HG02852 (cell line): ENCODE data around the gene DOCK1.

Experiments
- ATAC-seq: cut with Tn5 transposase; IDR thresholded peaks from one replicate; pipeline ENCODE4 v1.9.1; 2021; ENCODE audit warnings: mild to moderate bottlenecking, moderate library complexity; ENCODE audit not compliant: unreplicated experiment

DOCK1 gene

DNA sequence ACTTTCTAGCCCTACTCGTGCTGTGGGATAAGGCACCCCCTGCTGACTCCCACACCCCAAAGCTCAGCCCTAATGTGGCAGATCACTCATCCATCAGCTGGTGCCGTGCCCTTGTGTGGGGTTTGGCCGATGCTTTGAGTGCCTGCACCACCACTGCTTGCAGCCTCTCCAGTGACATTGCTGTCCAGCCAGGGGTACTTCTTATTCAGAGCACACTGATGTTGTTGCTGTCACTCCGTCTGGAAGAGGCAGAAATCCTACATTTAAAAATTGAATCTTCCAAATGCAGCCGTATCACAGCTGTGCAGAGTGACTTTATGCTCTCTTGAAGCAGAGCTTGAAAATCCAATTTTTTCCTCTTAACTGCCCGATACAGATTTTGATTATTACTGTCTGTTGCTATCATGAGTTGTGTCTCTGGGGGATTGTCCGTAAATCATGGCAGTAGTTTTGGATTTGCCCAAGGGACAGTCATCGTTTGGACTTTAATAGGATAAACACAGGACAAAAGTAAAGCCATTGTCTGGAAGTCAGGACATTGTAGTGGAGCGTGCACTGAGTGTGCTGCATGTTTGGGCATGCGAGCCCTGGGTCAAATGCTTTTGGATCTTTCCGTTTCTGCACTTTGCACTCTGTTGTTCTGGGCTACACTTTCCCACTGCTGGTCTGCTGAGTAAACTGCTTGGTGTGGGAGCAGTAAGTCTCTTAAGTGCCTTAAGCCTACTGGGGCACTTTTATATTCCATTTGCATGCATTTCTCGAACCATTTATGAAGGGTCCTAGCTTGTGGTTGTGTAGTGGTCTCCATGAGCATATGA is 128.2 kb downstream of the DOCK1 start:
- ATAC-seq: no peak

DNA sequence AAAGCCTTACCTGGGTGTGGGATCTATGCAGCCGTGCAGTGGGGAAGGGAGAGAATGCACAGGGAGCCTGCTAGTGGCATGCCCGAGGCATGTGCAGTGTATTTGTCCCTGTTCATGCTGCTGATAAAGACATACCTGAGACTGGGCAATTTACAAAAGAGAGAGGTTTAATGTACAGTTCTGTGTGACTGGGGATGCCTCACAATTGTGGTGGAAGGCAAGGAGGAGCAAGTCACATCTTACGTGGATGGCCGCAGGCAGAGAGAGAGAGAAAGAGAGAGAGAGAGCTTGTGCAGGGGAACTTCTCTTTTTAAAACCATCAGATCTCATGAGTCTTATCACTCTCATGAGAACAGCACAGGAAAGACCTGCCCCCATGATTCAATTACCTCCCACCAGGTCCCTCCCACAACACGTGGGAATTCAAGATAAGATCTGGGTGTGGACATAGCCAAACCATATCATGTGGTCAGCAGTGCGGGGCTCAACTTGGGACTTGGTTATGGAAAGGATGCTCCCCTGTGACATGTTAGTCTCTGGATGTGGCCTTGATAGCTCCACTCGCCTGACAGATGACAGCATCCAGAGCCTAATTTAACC is 128.9 kb downstream of the DOCK1 start:
- no peak for ATAC-seq

DNA sequence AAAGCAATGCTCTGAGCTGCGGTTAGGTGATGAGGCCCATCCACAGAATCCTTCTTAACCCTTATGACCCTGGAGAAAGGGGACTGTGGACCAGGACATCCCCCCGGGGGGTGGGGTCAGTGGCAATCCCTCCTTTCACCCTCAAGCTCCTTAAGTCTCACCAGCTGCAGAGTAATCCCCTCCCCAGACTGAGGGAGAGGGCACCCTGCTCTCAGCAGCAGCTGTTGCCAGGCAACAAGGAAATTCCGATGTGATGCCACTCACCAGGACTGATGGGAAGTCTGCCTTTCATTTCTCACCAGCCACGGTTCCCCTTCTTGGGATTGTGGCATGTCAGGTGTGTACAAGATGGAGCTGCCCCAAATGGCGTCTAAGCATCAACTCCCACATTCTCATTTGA is 129.6 kb downstream of the DOCK1 start:
- ATAC-seq: no peak

DNA sequence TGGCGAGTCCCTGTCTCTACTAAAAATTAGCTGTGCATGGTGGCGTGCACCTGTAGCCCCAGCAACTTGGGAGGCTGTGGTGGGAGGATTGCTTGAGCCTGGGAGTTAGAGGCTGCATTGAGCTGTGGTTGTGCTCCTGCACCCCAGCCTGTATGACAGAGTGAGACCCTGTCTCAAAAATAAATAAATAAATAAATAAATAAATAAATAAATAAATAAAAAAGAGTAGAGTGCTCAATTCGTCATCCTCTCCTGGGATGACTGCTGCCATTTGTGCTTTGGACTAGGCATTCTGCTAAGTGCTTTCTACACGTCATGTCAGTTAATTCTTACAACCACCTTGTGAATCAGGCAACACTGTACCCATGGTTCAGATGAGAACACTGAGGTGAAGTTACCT is 130.6 kb downstream of the DOCK1 start:
- no peak for ATAC-seq

DNA sequence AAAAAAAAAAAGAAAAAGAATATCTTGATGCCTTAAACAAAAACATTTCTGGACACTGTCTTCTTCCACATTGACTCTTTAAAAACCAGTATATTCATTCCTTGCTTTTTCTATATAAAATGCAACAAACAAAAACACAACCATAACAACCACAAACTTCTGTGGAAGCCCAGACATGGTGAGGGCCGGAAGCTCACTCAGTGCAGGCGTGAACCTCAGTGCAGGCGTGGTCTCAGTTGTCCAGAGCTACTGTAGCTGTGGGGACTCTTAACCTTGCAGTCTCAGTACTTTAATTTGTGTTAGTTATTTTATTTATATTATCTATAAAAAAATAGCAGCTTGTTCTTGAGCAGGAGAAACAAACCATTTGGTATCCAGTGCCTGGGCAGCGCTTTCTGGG is 131.8 kb downstream of the DOCK1 start:
- no peak for ATAC-seq

GRCh38 chr10:127039435-127039834 is 134.2 kb downstream of the DOCK1 start:
- ATAC-seq: no peak

DNA sequence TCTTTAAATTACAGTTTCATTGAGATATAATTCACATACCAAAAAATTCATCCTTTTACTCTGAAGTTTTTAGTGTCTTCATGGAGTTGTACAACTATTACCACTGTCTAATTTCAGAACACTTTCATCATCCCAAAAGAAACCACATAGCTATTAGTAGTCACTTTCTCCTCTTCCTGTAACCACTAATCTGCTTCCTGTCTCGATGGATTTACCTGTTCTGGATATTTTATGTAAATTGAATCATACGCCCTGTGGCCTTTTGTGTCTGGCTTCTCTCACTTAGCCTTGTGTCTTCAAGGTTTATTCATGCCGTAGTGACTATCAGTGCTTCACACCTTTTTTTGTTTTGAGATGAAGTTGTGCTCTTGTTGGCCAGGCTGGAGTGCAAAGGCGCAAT is 135.5 kb downstream of the DOCK1 start:
- no peak for ATAC-seq

- no peak for ATAC-seq
Measured at GRCh38 chr10:127041552-127041951, 136.3 kb downstream of the DOCK1 start.

- ATAC-seq: no peak
Measured at GRCh38 chr10:127043301-127043700, 138.1 kb downstream of the DOCK1 start.

DNA sequence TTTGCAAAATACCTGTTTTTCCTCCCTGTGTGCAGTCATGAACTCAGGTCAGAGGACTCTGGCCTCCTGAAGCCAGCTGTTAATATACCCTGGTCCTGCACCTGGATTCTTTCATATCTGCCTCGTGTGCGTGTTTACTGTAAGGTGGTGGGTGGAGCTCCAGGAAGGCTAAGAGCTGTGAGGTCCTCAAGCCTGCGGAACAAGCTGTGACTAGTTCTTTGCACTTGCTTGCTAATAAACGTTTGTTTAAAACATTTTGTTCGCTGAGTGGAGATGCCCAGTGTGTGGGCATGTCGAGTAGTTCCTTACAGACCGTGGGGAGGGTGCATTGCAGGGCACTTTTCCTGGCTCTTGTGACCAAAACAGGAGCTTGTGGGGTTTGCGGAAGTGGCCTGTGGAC is 139.0 kb downstream of the DOCK1 start:
- no peak for ATAC-seq

DNA sequence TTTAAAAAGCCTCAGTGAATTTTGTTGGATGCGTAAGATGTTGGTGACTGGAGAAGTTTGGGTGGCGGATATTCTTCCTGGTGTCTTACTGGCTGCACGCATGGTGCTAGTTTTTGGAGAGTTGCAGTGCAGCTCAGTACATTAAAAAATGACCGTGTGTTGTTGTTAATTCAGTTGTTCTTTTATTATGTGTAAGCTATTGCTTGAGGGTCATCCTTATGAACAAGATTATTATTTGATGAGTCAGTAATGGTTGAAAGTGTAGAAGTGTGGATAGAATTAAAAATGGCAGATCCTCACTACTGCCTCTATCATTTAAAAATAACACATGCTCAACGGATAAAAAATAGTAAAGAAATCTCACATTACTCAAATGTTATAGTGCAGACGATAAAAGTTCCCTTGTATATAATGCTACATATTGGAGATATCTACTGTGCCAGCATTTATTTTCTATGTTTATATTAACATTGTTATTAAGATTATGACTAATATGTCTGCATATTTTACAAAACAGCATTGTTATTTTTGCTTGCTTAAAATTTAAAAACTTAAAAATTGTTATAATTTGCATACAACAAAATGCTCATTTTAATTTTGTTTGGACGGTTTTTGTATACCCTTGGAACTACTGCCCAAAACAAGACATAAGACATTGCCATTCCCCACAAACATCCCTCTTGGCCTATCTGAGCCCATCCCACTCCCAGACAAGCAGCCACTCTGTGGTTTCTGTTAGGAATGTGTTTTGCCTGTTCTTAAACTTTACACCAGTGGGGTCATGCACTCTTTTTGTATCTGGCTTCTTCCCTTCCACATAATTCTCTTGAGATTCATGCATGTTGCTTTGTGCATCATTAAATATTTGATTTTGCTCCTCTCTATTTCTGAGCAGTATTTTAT is 142.0 kb downstream of the DOCK1 start:
- ATAC-seq: no peak

DNA sequence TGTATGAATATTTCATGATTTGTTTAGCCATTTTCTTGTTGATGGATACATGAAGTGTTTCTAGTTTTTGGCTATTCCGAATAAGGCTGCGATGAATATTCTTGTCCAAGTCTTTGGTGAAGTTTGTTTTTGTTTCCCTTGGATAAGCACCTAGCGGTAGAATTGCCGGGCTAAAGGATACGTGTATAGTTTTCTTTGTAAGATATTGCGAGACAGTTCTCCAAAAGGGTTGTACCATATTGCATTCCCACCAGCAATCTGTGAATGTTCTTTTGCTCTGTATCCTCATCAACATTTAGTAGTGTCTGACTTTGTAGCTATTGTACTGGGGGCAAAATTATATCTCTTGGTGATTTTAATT is 142.6 kb downstream of the DOCK1 start:
- no peak for ATAC-seq

- ATAC-seq: no peak
Measured at GRCh38 chr10:127048630-127049029, 143.4 kb downstream of the DOCK1 start.

DNA sequence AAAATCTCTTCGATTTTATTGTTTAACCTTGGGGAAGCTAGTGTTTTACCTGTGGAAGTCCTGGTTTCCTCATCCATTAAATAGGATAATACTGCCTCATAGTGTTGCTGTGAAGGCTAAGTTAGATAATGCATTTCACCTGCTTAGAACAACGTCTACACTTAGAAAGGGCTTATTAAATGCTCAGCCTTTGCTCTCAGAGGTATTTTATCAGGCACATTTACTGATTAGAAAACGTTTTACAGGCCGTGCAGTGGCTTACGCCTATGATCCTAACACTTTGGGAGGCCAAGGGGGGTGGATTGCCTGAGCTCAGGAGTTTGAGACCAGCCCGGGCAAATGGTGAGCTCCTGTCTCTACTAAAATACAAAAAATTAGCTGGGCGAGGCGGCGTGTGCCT is 146.8 kb downstream of the DOCK1 start:
- ATAC-seq: no peak

- no peak for ATAC-seq
Measured at GRCh38 chr10:127055263-127055662, 150.0 kb downstream of the DOCK1 start.

DNA sequence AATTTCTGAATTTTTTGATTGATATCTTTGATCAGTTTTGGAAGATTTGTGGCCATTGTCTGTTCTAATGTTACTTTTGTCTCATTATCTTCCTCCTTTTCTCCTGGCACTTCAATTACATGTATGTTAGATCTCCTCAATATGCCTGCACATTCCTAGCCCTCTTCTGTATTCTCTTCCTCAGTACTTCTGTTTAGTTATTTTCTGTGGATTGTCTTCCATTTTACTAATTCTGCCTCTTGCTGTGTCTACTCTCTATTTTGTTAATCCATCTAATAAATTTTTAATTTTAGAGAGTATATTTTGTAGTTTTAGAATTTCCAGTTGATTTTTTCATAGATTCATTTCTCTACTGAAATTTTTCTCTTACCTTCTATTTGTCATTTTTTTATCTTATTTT is 154.1 kb downstream of the DOCK1 start:
- no peak for ATAC-seq

- ATAC-seq: no peak
Measured at GRCh38 chr10:127063762-127064161, 158.5 kb downstream of the DOCK1 start.

- ATAC-seq: no peak
Measured at GRCh38 chr10:127064474-127064873, 159.2 kb downstream of the DOCK1 start.

- no peak for ATAC-seq
Measured at GRCh38 chr10:127067542-127068194, 162.4 kb downstream of the DOCK1 start.

DNA sequence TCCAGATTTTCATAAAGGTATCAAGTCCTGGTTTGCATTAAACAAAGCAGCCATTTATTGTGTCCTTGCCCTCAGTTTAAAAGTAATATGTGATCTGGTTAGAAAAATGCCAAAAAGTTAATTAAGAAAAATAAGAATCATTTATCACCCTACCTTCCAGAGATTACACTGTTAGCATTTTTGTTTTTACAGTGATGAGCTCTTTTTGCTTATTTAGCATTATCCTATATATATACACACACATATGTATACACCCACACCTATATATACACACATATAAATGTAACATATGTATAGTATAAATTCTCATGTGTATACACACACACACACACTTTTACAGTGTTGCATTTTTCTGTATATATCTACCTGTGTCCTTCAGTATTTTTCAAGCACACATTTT is 163.3 kb downstream of the DOCK1 start:
- no peak for ATAC-seq

DNA sequence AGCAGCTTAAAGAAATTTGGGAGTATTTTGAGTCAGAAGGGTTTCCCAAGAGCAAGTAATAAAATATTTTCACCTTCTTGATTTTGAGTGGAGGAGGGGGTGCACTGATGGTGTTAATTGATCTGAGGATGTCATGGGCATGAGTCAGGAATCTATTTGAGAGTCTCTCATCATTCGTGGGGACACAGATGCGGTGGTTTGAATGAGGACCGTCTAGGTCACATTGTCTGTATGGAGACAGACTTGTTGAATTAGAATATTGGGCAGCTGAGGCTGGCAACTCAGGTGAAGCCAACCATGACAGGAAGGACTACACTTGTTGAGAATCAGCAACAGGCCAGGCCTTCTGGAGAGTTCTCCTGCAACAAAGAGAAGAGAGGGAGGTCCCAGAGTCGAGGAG is 164.2 kb downstream of the DOCK1 start:
- ATAC-seq: no peak
